ENCODE measurements around the gene TTC17. TPM values are rescaled to one million over a fixed set of nuclear protein-coding genes. Genes with fewer than 3 reads are reported as not detected.

Gene TTC17
- total RNA-seq, 1 experiment from 2014 or later = 42.1 TPM

DNA sequence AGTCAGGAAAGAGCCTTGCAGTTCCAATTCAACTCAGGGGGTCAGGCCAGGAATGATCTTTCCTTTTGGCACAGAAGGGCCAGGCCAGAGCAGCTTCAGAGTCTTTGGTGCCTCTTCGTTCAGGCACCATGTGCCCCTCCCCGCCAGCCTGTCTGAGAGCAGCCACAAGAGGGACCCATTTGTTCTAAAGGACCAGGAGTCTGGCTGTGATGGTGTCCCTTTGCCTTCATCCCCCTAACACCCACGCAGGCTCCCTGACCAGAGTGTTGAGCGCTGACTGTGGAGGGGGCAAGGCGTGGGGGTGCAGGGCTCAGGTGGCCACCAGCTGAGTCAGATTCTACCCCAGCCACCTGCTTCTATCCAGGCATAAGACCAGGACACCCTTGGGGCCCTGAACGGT, 156.4 kb downstream of the TTC17 start:
- H3K9ac ChIP-seq (ENCODE audit: low read length) = no peak overlapping the region
- H3F3A ChIP-seq (ENCODE audit: low read length, unreplicated experiment) = no peaks in the 10 kb centered on the region
- no peaks in the 10 kb centered on the region for H3K36me3 ChIP-seq (ENCODE audit: low read depth, low read length)
- no peaks in the 10 kb centered on the region for H3K9me3 ChIP-seq (ENCODE audit: low read length)
- H3K9me2 ChIP-seq (replicated peaks; ENCODE audit: low read length) = no peaks in the 10 kb centered on the region
- H3K27me3 ChIP-seq (ENCODE audit: low read length) = peaks cover 44% of the 10 kb centered on the region
- no peak overlapping the region for H3K4me3 ChIP-seq (ENCODE audit: low read length)
- no peak overlapping the region for H3K4me2 ChIP-seq (ENCODE audit: low read length)
- BruUV-seq (replicated peaks) = no TSS peak
- TF ChIP-seq EZH2phosphoT487 (IDR thresholded peaks at IDR 0.05; ENCODE audit: borderline replicate concordance, low read length) (no peak), EZH2 (IDR thresholded peaks at IDR 0.05; ENCODE audit: low read length, unreplicated experiment) (no peak)
- TF ChIP-seq, protein P1, sequence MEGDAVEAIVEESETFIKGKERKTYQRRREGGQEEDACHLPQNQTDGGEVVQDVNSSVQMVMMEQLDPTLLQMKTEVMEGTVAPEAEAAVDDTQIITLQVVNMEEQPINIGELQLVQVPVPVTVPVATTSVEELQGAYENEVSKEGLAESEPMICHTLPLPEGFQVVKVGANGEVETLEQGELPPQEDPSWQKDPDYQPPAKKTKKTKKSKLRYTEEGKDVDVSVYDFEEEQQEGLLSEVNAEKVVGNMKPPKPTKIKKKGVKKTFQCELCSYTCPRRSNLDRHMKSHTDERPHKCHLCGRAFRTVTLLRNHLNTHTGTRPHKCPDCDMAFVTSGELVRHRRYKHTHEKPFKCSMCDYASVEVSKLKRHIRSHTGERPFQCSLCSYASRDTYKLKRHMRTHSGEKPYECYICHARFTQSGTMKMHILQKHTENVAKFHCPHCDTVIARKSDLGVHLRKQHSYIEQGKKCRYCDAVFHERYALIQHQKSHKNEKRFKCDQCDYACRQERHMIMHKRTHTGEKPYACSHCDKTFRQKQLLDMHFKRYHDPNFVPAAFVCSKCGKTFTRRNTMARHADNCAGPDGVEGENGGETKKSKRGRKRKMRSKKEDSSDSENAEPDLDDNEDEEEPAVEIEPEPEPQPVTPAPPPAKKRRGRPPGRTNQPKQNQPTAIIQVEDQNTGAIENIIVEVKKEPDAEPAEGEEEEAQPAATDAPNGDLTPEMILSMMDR (conservative IDR thresholded peaks at IDR 0.05; ENCODE audit: low read depth, low read length) = peak; percentile 37; the same call in 1 of the 2 replicates
- H3K79me2 ChIP-seq (ENCODE audit: low read length) = no peaks in the 10 kb centered on the region
- H2AFZ ChIP-seq (ENCODE audit: low read length) = no peak overlapping the region
- intact Hi-C loops (cut with micrococcal nuclease) = no loop called here
- DNase-seq (no peak), ATAC-seq (peak; percentile 38; the same call in 1 of the 2 replicates)
- ChIA-PET POLR2A (ENCODE audit: unreplicated experiment) (no interaction called here), CTCF (no interaction called here)
- no peaks in the 10 kb centered on the region for H4K20me1 ChIP-seq (ENCODE audit: low read length)
- H3K4me1 ChIP-seq (ENCODE audit: insufficient read depth, low read length) = no peaks in the 10 kb centered on the region
- no peak overlapping the region for H3K27ac ChIP-seq (ENCODE audit: low read length)

GRCh38 chr11:43516316-43516850, 157.7 kb downstream of the TTC17 start:
- Histone ChIP-seq H3K4me3 (ENCODE audit: low read length) (no peak overlapping the region), H4K20me1 (ENCODE audit: low read length) (no peaks in the 10 kb centered on the region), H3F3A (ENCODE audit: low read length, unreplicated experiment) (no peaks in the 10 kb centered on the region), H3K27me3 (ENCODE audit: low read length) (peaks cover 44% of the 10 kb centered on the region), H3K4me2 (ENCODE audit: low read length) (no peak overlapping the region), H3K4me1 (ENCODE audit: insufficient read depth, low read length) (no peaks in the 10 kb centered on the region), H3K79me2 (ENCODE audit: low read length) (no peaks in the 10 kb centered on the region), H3K9me2 (replicated peaks; ENCODE audit: low read length) (no peaks in the 10 kb centered on the region), H3K9ac (ENCODE audit: low read length) (no peak overlapping the region), H3K27ac (ENCODE audit: low read length) (no peak overlapping the region), H3K36me3 (ENCODE audit: low read depth, low read length) (no peaks in the 10 kb centered on the region), H2AFZ (ENCODE audit: low read length) (no peak overlapping the region), H3K9me3 (ENCODE audit: low read length) (no peaks in the 10 kb centered on the region)
- no TSS peak for BruUV-seq (replicated peaks)
- TF ChIP-seq EZH2 (IDR thresholded peaks at IDR 0.05; ENCODE audit: low read length, unreplicated experiment) (no peak), EZH2phosphoT487 (IDR thresholded peaks at IDR 0.05; ENCODE audit: borderline replicate concordance, low read length) (no peak)
- TF ChIP-seq, protein P1 (conservative IDR thresholded peaks at IDR 0.05; ENCODE audit: low read depth, low read length) = no peak
- ChIA-PET POLR2A (ENCODE audit: unreplicated experiment) (no interaction called here), CTCF (no interaction called here)
- intact Hi-C loops (cut with micrococcal nuclease) = no loop called here
- ATAC-seq (no peak), DNase-seq (no peak)

DNA sequence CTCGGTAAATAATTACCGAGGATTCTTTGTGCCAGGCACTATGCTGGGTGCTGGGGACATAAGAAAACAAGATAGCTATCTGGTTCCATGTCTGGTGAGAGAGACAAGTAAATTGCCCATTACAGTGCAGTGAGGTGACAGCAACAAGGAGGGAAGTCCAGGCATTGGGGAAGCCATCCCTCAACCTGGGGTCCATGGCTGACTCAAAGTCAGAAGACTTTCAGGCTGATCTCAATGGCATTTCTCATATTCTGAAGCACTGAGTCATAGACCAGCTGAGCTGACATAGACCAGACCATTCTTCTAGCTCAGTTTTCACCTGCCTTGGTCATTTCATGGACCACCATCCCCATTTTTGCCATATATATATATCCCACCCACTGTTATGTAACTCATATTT, 158.8 kb downstream of the TTC17 start:
- Histone ChIP-seq H3K27ac (ENCODE audit: low read length) (no peak overlapping the region), H3K27me3 (ENCODE audit: low read length) (peaks cover 33% of the 10 kb centered on the region), H3K9me3 (ENCODE audit: low read length) (no peaks in the 10 kb centered on the region), H3K4me3 (ENCODE audit: low read length) (no peak overlapping the region), H3F3A (ENCODE audit: low read length, unreplicated experiment) (no peaks in the 10 kb centered on the region), H2AFZ (ENCODE audit: low read length) (no peak overlapping the region), H4K20me1 (ENCODE audit: low read length) (no peaks in the 10 kb centered on the region), H3K9ac (ENCODE audit: low read length) (no peak overlapping the region), H3K4me2 (ENCODE audit: low read length) (no peak overlapping the region), H3K9me2 (replicated peaks; ENCODE audit: low read length) (no peaks in the 10 kb centered on the region), H3K4me1 (ENCODE audit: insufficient read depth, low read length) (no peaks in the 10 kb centered on the region), H3K36me3 (ENCODE audit: low read depth, low read length) (no peaks in the 10 kb centered on the region), H3K79me2 (ENCODE audit: low read length) (no peaks in the 10 kb centered on the region)
- no TSS peak for BruUV-seq (replicated peaks)
- intact Hi-C loops (cut with micrococcal nuclease) = no loop called here
- ChIA-PET CTCF (no interaction called here), POLR2A (ENCODE audit: unreplicated experiment) (no interaction called here)
- TF ChIP-seq EZH2phosphoT487 (IDR thresholded peaks at IDR 0.05; ENCODE audit: borderline replicate concordance, low read length) (no peak), EZH2 (IDR thresholded peaks at IDR 0.05; ENCODE audit: low read length, unreplicated experiment) (no peak)
- TF ChIP-seq, protein P1 (conservative IDR thresholded peaks at IDR 0.05; ENCODE audit: low read depth, low read length) = no peak
- ATAC-seq (no peak), DNase-seq (no peak)

Data from PC-3 (cell line).